Mesothelial cell of epicardium (in vitro differentiated cells): Measurements from ENCODE around the gene MTOR. TPM values are rescaled to one million over a fixed set of nuclear protein-coding genes. Genes with fewer than 3 reads are reported as not detected.

Experiments
- DNase-seq, 2 experiments: peaks; one replicate each; pipeline ENCODE4 v3.0.0; 2021; ENCODE audit warnings: low spot score in 2 of 2; ENCODE audit not compliant: unreplicated experiment in 2 of 2
- H3K27ac Mint-ChIP-seq: 2 replicates; pipeline ENCODE4 v1.8.0; 2021; ENCODE audit warnings: mixed read lengths
- H3K27me3 Mint-ChIP-seq: 2 replicates; pipeline ENCODE4 v1.8.0; 2021; ENCODE audit warnings: low read depth, mixed read lengths
- H3K36me3 Mint-ChIP-seq: 2 replicates; pipeline ENCODE4 v1.8.0; 2021; ENCODE audit warnings: mixed read lengths
- H3K4me1 Mint-ChIP-seq: 2 replicates; pipeline ENCODE4 v1.8.0; 2021; ENCODE audit warnings: mixed read lengths
- H3K4me3 Mint-ChIP-seq: 2 replicates; pipeline ENCODE4 v1.8.0; 2021; ENCODE audit warnings: mild to moderate bottlenecking, moderate library complexity, mixed read lengths
- H3K9me3 Mint-ChIP-seq: 2 replicates; pipeline ENCODE4 v1.8.0; 2021; ENCODE audit warnings: mixed read lengths
- total RNA-seq: library from RNA; stranded (reverse); gene quantifications from 3 replicates; pipeline ENCODE4 v1.2.1, GENCODE V29; 2021
- TF ChIP-seq, protein P1 (sequence below): fragments of 200-600 bp; sonication (generic); IDR thresholded peaks from one replicate; pipeline ENCODE4 v1.5.0; 2021; ENCODE audit warnings: antibody characterized with exemption; ENCODE audit not compliant: unreplicated experiment

Gene MTOR
- total RNA-seq, 1 donor from 2014 or later = 49.3 TPM

- no peaks in the 10 kb centered on the region for H3K27me3 Mint-ChIP-seq
- DNase-seq = no peak
- H3K4me3 Mint-ChIP-seq = no peak overlapping the region
- TF ChIP-seq, protein P1, sequence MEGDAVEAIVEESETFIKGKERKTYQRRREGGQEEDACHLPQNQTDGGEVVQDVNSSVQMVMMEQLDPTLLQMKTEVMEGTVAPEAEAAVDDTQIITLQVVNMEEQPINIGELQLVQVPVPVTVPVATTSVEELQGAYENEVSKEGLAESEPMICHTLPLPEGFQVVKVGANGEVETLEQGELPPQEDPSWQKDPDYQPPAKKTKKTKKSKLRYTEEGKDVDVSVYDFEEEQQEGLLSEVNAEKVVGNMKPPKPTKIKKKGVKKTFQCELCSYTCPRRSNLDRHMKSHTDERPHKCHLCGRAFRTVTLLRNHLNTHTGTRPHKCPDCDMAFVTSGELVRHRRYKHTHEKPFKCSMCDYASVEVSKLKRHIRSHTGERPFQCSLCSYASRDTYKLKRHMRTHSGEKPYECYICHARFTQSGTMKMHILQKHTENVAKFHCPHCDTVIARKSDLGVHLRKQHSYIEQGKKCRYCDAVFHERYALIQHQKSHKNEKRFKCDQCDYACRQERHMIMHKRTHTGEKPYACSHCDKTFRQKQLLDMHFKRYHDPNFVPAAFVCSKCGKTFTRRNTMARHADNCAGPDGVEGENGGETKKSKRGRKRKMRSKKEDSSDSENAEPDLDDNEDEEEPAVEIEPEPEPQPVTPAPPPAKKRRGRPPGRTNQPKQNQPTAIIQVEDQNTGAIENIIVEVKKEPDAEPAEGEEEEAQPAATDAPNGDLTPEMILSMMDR = no peak
- H3K27ac Mint-ChIP-seq = no peak overlapping the region
- peaks cover 7% of the 10 kb centered on the region for H3K4me1 Mint-ChIP-seq
- H3K36me3 Mint-ChIP-seq = peaks cover 16% of the 10 kb centered on the region
- no peaks in the 10 kb centered on the region for H3K9me3 Mint-ChIP-seq
Observed at GRCh38 chr1:11284784-11285183, 22.4 kb upstream of the MTOR start.

GRCh38 chr1:11283151-11283550 is 20.8 kb upstream of the MTOR start:
- TF ChIP-seq, protein P1 = no peak
- Mint-ChIP-seq H3K27me3 (no peaks in the 10 kb centered on the region), H3K9me3 (no peaks in the 10 kb centered on the region), H3K4me3 (no peak overlapping the region), H3K27ac (no peak overlapping the region), H3K36me3 (peaks cover 16% of the 10 kb centered on the region), H3K4me1 (peaks cover 7% of the 10 kb centered on the region)
- no peak for DNase-seq

DNA sequence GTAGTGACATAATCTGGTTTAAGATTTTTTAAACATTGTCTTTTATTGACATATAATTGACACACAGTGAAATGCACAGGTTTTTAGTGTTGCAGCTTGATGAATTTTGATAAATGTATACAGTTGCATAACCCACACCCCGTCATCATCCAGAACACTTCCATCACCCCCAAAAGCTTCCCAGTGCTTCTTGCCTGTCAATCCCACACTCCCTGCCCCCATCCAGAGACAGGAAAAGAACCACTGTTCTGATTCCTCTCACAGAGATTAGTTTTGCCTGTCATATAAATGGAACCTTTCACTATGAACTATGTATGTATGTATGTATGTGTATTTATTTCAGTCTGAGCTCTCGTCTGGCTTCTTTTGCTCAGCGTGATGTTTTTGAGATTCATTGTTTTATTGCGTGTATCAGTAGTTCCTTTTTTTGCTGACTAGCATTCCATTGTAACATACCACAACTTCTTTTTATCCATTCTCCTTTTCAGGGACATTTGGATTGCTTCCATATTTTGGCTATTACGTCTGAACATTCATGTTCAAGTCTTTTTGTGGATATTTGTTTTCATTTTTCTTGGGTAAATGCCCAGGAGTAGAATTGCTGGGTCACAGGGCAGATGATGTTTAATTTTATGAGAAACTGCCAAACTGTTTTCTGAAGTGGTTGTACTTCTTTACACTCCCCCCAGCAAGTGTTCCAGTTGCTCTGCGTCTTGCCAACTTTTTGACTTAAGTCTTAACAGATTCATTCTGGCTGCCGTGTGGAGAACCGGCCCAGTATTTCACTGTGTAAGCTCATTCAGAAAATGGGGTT is 19.4 kb upstream of the MTOR start:
- DNase-seq = no peak
- TF ChIP-seq, protein P1 = no peak
- no peaks in the 10 kb centered on the region for H3K27me3 Mint-ChIP-seq
- H3K4me3 Mint-ChIP-seq = no peak overlapping the region
- peak overlapping the region; percentile 33 for H3K27ac Mint-ChIP-seq
- H3K36me3 Mint-ChIP-seq = peaks cover 16% of the 10 kb centered on the region
- no peaks in the 10 kb centered on the region for H3K9me3 Mint-ChIP-seq
- H3K4me1 Mint-ChIP-seq = peaks cover 7% of the 10 kb centered on the region

- Mint-ChIP-seq H3K36me3 (peaks cover 16% of the 10 kb centered on the region), H3K27ac (no peak overlapping the region), H3K4me1 (peaks cover 10% of the 10 kb centered on the region), H3K4me3 (no peak overlapping the region), H3K9me3 (no peaks in the 10 kb centered on the region), H3K27me3 (no peaks in the 10 kb centered on the region)
- TF ChIP-seq, protein P1 = no peak
- no peak for DNase-seq
Observed at GRCh38 chr1:11280719-11281376, 18.5 kb upstream of the MTOR start.

- H3K27ac Mint-ChIP-seq = no peak overlapping the region
- TF ChIP-seq, protein P1 = no peak
- no peak for DNase-seq
- H3K27me3 Mint-ChIP-seq = no peaks in the 10 kb centered on the region
- H3K4me1 Mint-ChIP-seq = peaks cover 20% of the 10 kb centered on the region
- H3K4me3 Mint-ChIP-seq = no peak overlapping the region
- no peaks in the 10 kb centered on the region for H3K9me3 Mint-ChIP-seq
- H3K36me3 Mint-ChIP-seq = peaks cover 15% of the 10 kb centered on the region
Observed at GRCh38 chr1:11279630-11280029, 17.3 kb upstream of the MTOR start.
